Cardiac fibroblast (primary cell): ENCODE measurements around the gene NCOA5.

Source experiments
- DNase-seq, 2 donors: peaks; one replicate each; pipeline versions ENCODE4 v3.0.0 to v3.0.0-alpha.2; 2010; ENCODE audit warnings: low read depth in 2 of 2
- H3K4me3 ChIP-seq, 2 donors: replicated peaks in 1 of 2; 1 replicate in 1 of 2; 2 replicates in 1 of 2; pipeline ENCODE4 v1.5.1; 2011; ENCODE audit warnings: low read depth in 2 of 2, low read length in 2 of 2, mild to moderate bottlenecking in 2 of 2, moderate library complexity in 1 of 2
- TF ChIP-seq, protein P1 (sequence below): IDR thresholded peaks from one replicate; pipeline ENCODE4 v1.5.1; 2011; ENCODE audit warnings: low read depth, mild to moderate bottlenecking, low read length, inconsistent platforms

The NCOA5 gene

GRCh38 chr20:46112430-46113112 is 22.8 kb upstream of the NCOA5 start:
- DNase-seq, result no peak
- no peak overlapping the region for H3K4me3 ChIP-seq
- TF ChIP-seq, protein P1, sequence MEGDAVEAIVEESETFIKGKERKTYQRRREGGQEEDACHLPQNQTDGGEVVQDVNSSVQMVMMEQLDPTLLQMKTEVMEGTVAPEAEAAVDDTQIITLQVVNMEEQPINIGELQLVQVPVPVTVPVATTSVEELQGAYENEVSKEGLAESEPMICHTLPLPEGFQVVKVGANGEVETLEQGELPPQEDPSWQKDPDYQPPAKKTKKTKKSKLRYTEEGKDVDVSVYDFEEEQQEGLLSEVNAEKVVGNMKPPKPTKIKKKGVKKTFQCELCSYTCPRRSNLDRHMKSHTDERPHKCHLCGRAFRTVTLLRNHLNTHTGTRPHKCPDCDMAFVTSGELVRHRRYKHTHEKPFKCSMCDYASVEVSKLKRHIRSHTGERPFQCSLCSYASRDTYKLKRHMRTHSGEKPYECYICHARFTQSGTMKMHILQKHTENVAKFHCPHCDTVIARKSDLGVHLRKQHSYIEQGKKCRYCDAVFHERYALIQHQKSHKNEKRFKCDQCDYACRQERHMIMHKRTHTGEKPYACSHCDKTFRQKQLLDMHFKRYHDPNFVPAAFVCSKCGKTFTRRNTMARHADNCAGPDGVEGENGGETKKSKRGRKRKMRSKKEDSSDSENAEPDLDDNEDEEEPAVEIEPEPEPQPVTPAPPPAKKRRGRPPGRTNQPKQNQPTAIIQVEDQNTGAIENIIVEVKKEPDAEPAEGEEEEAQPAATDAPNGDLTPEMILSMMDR, result no peak

DNA sequence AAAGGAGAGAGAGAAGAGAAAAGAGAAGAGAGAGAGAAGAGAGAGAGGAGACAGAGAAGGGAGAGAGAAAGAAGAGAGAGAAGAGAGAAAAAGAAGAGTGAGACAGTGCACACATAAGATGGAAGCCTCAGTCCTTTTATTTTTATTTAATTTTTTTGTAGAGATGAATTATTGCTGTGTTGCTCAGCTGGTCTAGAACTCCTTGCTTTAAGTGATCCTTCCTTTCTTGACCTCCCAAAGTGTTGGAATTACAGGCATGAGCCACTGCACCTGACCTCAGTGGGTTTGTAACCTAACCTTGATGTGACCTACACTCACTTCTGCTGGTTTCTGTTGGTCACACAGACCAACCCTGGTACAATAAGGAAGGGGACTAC is 22.1 kb upstream of the NCOA5 start:
- DNase-seq, result no peak
- no peak overlapping the region for H3K4me3 ChIP-seq
- TF ChIP-seq, protein P1, result no peak

- no peak for DNase-seq
- TF ChIP-seq, protein P1, result no peak
- H3K4me3 ChIP-seq, result no peak overlapping the region
Observed at GRCh38 chr20:46111028-46111835, 21.5 kb upstream of the NCOA5 start.

DNA sequence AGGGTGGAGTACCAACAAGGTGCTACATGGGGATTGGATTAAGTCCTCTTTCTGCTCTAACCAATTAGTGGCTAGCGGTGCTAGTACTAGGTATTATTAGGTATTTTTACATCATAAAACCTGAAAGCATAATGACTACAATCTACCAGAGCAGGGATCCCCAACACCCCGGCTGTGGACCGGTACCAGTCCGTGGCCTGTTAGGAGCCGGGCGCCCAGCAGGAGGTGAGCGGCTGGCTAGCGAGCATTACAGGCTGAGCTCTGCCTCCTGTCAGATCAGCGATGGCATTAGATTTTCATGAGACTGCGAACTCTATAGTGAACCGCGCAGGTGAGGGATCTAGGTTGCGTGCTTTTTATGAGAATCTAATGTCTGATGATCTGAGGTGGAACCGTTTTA is 19.2 kb upstream of the NCOA5 start:
- TF ChIP-seq, protein P1, result no peak
- H3K4me3 ChIP-seq, result no peak overlapping the region
- DNase-seq, result no peak

GRCh38 chr20:46108435-46108841 is 18.7 kb upstream of the NCOA5 start:
- no peak overlapping the region for H3K4me3 ChIP-seq
- no peak for DNase-seq
- TF ChIP-seq, protein P1, result no peak

DNA sequence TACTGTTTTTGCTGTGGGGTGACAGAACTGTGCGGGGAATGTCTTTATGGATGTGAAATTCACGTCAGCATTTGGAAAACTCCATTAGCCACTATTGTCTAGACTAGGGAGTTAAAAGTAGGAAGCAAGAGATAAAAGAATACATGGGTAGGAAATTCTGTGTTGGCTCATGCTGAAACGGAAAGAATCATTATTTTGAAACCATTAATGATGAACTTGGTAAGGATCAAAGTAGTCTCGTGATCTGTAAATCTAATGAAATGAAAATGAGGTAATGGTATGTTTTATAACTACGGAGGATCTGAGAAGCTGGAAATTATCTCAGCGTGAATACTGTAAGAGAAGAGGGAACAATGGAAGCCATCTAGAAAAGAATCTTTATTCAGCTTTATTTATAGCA is 17.3 kb upstream of the NCOA5 start:
- TF ChIP-seq, protein P1, result no peak
- DNase-seq, result no peak
- H3K4me3 ChIP-seq, result no peak overlapping the region

DNA sequence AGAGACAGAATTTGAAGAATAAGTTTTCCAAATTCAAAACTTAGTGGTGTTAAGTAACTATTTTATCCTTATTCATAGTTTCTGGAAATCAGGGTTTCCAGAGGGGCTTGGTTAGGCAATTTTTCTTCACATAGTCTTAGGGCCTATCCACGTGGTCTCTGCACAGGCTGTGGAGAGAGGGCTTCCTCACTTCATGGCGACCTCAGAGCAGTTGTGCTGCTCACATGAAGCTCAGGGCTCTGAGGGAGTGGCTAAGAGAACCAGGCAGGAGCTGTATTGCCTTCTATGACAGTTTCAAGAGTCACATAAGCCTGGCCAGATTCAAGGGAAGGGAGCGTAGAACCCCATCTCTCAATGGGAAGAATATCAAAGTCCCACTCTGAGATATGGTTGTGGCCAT is 14.5 kb upstream of the NCOA5 start:
- TF ChIP-seq, protein P1, result no peak
- DNase-seq, result no peak
- no peak overlapping the region for H3K4me3 ChIP-seq
